GM19328 (cell line): Measurements from ENCODE around the gene CCL25.
"Not testable (repeated sequence)": the region's sequence is repeated elsewhere in the genome, so short reads cannot be mapped to it uniquely, and the experiment has no call there.

Source experiments
- ATAC-seq: cut with Tn5 transposase; IDR thresholded peaks from one replicate; pipeline ENCODE4 v1.9.1; 2021; ENCODE audit warnings: mild to moderate bottlenecking, moderate library complexity; ENCODE audit not compliant: unreplicated experiment

The CCL25 gene

DNA sequence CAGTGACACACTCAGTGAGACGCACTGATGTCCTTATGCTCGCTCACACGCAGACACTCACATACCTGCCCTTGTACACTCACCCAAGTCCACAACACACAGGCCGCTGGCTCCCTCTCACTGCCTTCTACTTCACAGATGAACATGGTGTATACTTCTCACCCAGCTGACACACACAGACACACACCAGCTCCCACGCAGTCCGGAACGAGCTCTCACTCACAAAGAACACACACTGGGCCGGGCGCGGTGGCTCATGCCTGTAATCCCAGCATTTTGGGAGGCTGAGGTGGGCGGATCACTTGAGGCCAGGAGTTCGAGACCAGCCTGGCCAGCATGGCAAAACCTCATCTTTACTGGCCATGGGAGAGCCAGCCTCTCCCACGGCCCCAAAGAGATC, 31.6 kb downstream of the CCL25 start:
- ATAC-seq: no peak

DNA sequence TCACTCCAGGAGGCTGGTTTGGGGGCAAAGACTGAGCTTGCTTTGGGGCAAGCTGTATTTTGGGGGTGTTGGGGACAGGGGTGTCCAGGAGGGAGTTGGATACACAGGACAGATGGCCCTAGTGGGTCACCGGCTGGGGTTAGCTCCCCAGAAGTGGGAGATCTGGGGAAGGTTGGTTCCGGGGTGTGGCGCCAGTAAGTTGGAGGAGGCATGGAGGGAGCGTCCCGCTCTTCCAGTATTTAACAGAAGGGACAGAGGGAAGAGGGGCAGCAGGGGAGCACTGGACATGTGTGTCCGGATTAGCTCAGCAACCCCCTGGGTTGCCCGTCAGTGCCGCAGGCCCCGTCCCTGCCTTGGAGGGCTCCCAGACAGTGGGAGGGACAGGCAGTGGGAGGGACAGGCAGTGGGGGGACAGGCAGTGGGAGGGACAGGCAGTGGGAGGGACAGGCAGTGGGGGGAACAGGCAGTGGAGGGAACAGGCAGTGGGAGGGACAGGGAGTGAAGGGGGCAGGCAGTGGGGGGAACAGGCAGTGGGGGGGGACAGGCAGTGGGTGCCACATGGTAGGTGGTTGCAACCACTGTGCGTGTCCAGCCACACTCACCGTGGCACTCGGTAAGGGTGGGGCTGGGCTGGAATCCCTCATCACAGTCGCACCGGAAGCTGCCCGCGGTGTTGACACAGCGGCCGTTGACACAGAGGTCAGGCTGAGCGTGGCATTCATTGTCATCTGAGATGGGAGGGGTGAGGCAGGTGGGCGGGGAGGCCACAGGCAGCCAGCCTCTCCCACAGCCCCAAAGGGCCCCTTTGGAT, 33.2 kb downstream of the CCL25 start:
- no peak for ATAC-seq

DNA sequence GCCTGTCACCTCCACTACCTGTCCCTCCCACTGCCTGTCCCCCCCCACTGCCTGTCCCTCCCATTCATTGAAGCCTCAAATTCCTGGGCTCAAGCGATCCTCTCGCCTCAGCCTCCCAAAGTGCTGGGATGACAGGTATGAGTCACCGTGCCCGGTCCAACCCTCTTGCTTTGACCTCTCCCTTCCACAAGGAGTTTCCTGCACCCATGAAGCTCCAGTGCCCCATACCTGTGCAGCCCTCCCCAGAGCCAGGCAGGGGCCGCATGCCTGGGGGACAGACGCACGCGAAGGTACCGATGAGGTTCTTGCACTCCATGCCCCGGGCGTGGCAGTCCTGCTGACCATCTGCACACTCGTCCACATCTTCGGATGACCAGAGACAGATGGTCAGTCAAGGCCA, 34.3 kb downstream of the CCL25 start:
- no peak for ATAC-seq

DNA sequence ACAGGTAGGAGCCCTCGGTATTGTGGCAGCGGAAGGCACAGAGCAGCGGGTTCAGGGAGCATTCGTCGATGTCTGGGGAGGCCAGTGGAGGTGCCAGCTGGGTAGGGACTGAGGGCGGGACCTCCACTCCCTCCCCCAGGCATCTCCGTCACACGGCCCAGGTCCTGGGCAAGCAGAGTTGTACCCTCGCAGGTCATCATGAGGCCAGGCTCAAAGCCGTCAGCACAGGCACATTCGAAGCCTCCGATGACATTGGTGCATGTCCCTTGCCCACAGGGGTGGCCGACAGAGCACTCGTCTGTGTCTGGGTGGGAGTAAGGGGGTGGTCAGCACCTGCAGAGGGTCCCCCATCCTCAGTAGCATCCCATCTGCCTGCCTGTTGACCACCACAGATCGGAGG, 35.3 kb downstream of the CCL25 start:
- ATAC-seq: no peak

DNA sequence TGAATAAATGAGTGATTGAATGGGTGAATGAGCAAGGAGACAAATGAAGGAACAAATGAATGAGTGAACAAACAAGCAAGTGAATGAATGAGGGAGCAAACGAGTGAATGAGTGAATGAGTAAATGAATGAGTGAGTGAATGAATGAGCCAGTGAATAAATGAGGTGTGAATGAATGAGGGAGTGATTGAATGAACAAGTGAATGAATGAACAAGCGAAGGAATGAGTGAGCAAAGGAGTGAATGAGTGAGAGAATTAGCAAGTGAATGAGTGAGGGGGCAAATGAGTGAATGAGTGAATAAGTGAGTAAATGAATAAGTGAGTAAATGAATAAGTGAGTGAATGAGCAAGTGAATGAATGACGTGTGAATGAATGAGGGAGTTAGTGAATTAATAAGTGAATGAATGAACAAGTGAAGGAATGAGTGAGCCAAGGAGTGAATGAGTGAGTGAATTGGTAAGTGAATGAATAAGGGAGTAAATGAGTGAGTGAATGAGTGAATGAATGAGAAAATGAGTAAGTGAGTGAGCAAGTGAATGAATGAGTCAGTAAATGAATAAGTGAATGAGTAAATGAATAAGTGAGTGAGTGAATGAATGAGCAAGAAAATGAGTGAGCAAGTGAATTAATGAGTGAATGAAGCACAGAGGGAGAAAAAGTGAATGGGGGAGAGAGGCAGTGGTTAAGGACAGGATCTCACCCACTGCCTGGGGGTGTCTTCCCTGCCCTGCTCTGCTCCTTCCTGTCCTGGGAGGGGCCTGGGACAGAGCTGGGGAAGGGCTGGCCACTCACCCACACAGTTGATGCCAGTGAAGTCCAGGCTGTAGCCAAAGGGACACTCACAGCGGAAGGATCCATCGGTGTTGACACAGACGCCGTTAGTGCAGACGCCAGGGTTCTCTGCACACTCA, 36.4 kb downstream of the CCL25 start:
- ATAC-seq: no peak

DNA sequence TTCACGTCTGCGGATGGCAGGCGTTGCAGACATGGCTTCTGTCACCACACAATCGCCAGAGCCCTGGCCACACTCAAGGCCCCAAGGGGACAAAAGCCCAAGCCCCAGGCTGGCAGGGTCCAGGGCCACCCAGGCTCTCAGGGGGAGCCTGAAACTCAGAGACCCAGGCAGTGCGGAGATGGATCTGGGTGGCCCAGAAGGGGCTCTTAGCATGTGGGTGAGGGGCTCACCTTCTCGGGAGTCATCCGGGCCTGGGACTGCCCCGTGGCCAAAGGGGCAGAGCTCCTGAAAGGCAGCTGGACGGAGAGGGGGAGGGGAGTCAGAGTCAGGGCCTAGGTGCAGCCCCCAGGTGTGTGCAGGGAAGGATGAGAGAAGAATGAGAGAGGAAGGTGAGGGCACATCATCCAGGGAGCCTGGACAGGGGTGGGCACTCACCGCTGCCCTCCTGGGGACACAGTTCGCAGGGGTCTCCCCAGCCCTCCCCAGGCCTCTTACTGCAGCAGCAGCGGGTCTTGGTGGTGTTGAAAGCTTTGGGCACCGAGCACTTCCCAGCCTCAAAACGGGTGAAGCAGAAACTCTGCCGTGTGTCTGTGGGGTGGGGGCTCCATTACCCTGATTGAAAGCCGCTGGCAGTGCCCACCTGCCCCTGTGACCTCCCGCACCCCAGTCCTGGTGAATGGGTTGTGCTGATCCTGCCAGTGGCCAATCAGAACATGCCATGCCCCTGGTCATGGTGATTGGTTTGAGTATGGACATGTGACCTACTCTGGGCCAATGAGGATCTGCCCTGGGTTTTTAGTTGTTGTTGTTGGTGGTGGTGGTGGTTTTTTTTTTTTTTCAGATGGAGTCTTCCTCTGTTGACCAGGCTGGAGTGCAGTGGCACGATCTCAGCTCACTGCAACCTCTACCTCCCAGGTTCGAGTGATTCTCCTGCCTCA, 37.4 kb downstream of the CCL25 start:
- ATAC-seq: no peak

DNA sequence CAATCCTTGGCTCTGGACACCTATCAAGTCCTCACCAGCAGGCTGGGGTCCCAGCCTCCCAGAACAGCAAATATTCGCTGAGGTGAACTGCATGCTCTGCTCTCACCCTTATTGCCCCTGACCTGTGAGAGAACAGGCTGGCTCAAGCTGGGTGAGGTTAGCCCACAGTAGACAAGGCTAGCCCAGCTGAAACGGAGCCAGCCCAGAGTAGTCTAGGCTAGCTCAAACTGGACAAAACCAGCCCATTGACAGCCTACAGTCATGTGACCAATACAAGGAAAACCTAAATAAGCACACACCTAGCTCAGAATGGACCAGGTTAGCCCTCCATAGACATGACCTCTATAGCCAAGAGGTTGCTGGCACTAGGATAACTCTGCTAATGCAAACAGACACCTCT, 38.4 kb downstream of the CCL25 start:
- ATAC-seq: no peak

DNA sequence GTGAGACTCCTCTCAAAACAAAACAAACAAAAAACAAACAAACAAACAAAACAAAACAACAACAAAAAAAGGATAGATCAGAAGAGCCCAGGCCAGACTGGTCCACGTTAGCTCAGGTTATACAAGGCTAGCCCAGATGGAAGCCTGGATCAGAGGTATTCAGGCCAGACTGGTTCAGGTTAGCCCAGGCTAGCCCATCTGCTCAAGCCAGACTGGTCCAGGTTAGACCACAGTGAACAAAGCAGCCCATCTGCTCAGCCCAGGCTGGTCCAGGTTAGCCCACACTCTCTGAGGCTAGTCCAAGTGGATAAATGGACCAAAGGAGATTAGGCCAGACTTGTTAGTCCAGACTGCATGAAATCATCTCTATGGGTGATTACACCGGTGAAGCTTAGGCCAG, 41.2 kb downstream of the CCL25 start:
- no peak for ATAC-seq

DNA sequence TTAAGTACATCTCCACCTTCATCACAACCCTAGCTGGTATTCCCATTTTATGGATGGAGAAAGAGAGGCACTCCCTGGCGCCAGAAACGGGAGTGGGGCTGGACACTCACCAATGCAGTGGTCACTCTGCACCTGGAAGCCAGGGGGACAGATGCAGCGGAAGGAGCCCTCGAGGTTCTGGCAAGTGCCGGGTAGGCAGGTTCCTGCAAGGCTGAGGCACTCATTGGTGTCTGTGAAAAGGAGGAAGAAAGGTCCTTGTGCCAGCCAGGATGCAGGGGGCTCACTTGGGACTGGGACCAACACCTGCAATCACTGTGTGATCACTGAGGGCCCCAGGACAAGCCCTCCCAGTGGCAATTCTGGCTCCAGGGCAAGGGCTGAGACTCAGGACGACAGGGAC, 41.8 kb downstream of the CCL25 start:
- no peak for ATAC-seq

DNA sequence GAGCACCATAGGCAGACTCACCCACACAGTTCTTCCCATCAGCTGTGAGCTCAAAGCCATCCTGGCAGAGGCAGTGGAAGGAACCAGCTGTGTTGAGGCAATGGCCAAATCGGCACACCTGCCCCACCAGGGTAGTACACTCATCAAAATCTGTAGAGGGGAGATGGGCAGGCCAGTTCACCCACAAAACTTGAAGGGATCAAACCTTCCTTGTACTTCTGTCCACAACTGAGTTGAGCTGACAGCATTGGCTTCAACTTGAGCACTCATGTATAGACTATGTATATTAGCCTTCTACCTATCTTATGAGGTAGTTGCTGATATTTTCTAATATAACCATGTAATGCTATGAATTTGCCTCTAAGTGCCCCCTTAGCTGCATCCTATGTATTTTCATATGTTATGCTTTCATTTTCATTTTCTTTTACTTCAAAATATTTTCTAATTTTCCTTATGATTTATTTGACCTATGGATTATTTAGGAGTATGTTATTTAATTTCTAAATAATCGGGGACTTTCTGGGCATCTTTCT, 42.9 kb downstream of the CCL25 start:
- ATAC-seq: no peak

DNA sequence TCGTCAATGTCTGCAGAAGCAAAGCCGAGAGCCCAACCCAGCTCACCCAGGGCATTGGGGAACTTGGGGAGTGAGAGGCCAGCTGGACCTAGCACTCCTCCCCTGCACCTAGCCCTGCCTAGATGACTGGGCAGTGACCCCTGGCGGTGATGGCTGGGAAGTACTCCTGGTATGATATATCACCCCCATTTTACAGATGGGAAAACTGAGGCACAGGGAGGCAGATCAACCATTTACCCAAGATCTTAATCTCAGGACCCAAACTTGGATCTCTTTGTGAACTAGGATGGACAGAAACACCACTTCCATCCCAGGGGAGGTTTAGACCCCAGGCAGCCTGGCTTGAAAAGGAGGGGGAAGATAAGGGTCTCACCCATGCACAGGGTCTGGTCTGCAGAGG, 43.5 kb downstream of the CCL25 start:
- no peak for ATAC-seq

DNA sequence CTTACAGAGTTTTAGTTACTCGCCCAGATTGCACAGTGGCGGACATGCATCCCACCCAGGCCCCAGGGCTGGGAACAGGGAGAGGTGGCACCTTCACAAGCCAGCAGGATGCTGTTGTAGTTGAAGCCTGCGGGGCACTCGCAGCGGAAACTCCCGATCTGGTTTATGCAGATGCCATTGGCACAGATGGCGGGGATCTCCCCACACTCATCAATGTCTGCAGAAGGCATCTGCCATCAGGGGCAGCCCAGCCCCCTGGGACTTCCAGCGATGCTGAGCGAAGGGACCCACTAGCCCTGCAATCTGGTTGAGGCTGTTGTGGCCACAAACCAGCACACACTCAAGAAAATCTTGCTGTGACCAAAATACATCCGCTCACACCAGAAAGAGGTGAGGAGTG, 44.6 kb downstream of the CCL25 start:
- no peak for ATAC-seq

DNA sequence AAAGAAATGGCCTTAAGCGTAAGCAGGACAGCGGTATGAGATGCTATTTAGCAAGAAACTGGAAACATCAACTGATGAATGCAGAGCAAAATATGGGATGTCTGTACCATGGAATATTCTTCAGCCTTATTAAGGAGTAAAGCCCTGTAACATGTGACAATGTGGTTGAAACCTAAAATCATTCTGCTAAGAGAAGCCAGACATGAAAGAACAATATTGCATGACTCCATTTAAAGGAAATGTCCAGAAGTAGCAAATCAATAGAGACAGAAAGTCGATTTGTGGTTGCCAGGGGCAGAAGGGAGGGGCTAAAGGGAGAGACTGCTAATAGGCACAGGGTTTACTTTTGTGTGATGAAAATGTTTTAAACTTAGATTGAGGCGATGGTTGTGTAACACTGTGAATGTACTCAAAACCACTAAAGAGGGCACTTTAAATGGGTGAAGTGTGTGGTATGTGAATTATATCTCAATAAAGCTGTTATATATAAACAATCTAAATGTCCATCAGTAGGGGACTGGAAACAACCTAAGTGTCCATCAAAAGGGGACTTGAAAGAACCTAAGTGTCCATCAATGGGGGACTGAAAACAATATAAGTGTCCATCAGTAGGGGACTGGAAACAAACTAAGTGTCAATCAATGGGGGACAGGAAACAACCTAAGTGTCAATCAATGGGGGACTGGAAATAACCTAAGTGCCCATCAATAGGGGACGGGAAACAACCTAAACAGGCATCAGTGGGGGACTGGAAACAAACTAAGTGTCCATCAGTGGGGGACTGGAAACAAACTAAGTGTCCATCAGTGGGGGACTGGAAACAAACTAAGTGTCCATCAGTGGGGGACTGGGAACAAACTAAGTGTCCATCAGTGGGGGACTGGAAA, 45.4 kb downstream of the CCL25 start:
- no peak for ATAC-seq

DNA sequence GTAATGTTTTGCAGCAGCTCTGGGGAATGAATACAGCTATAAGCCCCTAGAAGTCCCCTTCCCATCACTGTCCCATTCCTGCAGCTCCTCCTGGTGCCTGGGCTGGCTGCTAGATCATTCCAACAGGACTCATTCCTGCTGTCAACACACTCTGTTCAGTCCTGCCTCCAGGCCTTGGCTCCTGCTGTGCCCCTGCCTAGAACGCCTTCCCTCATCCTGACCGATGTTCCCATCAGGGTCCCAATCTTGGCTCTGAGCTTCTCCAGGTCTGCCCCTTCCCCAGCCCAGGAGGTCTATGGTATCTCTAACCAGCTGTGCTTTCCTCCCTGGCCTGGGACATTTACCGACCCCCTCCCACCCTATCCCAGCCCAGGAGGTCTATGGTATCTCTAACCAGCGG, 48.8 kb downstream of the CCL25 start:
- ATAC-seq: no peak

DNA sequence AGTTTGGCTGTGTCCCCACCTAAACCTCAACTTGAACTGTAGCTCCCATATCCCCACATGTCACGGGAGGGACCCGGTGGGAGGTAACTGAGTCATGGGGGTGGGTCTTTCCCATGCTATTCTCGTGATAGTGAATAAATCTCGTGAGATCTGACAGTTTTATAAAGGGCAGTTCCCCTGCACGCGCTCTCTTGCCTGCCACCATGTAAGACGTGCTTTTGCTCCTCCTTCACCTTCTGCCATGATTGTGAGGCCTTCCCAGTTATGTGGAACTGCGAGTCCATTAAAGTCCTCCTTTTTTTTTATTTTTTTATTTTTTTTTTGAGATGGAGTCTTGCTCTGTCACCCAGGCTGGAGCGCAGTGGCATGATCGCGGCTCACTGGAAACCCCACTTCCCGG, 49.4 kb downstream of the CCL25 start:
- ATAC-seq: not testable (repeated sequence)

DNA sequence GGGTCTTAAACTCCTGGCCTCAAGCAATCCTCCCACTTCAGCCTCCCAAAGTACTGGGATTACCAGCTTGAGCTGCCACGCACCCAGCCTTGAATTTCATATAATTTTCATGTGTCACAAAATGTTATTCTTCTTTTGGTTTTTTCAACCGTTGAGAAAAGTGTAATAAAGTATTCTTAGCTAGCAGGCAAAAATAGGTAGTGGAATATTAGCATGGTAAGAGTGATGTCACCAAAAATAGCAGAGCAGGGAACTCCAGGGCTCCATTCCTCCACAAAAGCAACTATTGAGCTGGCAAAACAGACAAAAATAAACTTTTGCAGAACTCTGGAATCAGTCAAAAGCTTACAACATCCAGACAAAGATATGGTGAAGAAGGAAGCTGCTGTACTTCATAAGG, 52.9 kb downstream of the CCL25 start:
- no peak for ATAC-seq

DNA sequence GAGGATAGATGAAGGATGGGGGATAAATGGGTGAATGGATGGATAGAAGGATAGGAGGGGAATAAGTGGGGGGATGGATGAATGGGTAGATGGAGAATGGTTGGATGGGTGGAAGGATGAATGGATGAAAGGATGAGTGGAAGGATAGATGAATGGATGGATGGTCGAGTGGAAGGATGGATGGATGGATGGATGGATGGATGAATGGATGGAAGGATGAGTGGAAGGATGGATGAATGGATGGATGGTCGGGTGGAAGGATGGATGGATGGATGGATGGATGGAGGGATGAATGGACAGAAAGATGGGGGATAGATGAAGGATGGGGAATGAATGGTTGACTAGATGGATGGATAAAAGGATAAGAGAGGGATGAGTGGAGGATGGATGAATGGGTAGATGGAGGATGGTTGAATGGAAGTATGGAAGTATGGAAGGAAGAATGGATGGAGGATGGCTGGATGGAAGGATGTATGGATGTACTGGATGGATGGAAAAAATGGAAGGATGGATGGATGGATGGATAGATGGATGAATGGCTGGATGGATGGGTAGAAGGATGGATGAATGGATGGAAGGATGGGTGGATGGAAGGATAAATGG, 54.8 kb downstream of the CCL25 start:
- ATAC-seq: no peak

DNA sequence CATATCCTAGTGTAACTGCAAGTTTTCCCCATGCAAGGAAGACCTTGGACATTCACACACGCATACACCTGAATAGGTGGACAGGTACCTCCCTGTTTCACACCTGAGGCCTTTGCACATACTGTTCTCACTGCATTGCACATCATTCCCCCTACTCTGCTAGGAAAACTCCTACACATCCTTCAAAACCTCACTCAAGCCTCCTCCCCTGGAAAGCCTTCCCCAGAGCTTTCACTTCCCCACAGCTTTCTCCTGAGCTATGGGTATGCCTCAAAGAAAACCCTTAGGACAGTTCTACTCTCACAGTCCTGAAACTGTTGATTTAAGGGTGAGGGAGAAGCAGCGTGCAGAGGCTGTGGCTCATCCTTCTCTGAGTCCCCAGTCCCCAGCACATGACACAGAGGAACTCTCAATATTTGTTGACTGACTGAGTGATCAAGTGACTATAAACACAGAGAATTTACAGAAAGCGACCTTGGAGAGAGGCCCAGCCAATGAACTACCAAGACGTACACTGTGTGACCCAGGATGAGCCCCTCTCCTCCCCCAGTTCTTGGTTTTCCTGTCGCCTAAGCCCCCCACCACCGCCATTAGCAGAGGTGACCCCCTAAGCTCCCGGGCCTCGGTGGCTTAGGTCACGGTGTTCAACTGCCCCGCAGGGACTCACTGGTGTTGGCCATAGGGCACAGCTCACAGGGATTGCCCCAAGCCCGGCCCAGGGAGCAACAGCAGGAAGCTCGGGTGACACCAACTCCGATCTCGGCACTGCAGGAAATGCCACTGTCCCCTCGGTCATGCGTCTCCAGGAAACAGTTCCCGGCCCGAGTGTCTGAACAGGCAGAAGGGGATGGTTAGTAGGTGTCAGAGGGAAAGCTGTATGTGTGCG, 56.2 kb downstream of the CCL25 start:
- no peak for ATAC-seq
